Measurements from ENCODE around the gene DRD3. TPM values are rescaled to one million over a fixed set of nuclear protein-coding genes. Genes with fewer than 3 reads are reported as not detected.

Gene DRD3
- total RNA-seq, 1 experiment from 2014 or later = not detected

- no peaks in the 10 kb centered on the region; the same call in 1 of the 2 replicates for H3K27me3 ChIP-seq
- DNase-seq = no peak
- H3K4me3 ChIP-seq = no peak overlapping the region
- H3K36me3 ChIP-seq = no peaks in the 10 kb centered on the region
- no peaks in the 10 kb centered on the region for H3K9me3 ChIP-seq
These were observed 68.4 kb downstream of the DRD3 start for GRCh38 chr3:114110439-114110838.

GRCh38 chr3:114108137-114108536 lies 70.7 kb downstream of the DRD3 start:
- Histone ChIP-seq H3K36me3 (no peaks in the 10 kb centered on the region), H3K4me3 (no peak overlapping the region), H3K9me3 (no peaks in the 10 kb centered on the region), H3K27me3 (no peaks in the 10 kb centered on the region; the same call in 1 of the 2 replicates)
- no peak for DNase-seq

DNA sequence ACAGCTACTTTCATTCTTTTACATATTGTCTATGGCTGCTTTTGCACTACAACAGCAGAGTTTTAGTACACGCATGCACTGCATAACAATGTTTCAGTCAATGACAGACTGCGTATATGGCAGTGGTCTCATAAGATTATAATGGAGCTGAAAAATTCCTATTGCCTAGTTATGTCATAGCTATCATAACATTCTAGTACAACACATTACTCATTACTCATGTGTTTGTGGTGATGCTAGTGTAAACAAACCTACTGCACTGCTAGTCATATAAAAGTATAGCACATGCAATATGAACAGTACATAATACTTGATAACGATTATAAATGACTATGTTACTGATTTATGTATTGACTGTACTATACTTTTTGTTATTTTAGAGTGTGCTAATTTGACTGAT lies 74.4 kb downstream of the DRD3 start:
- Histone ChIP-seq H3K36me3 (no peaks in the 10 kb centered on the region), H3K27me3 (no peaks in the 10 kb centered on the region; the same call in 1 of the 2 replicates), H3K9me3 (no peaks in the 10 kb centered on the region), H3K4me3 (no peak overlapping the region)
- no peak for DNase-seq

GRCh38 chr3:114103858-114104257 lies 75.0 kb downstream of the DRD3 start:
- H3K4me3 ChIP-seq = no peak overlapping the region
- H3K36me3 ChIP-seq = no peaks in the 10 kb centered on the region
- H3K9me3 ChIP-seq = no peaks in the 10 kb centered on the region
- no peaks in the 10 kb centered on the region; the same call in 1 of the 2 replicates for H3K27me3 ChIP-seq
- DNase-seq = no peak

DNA sequence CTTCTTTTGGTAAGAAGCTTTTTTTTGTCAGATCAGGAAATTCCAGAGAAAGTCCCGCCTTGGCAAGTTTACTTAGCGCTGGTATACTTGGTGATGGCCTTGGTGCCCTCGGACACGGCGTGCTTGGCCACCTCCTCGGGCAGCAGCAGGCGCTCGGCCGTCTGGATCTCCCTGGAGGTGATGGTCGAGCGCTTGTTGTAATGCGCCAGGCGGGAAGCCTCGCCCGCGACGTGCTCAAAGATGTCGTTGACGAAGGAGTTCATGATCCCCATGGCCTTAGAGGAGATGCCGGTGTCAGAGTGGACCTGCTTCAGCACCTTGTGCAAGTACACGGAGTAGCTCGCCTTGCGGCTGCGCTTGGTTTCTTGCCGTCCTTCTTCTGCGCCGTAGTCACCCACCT lies 75.7 kb downstream of the DRD3 start:
- DNase-seq = no peak
- Histone ChIP-seq H3K4me3 (no peak overlapping the region), H3K27me3 (no peaks in the 10 kb centered on the region), H3K9me3 (no peaks in the 10 kb centered on the region), H3K36me3 (no peaks in the 10 kb centered on the region)

DNA sequence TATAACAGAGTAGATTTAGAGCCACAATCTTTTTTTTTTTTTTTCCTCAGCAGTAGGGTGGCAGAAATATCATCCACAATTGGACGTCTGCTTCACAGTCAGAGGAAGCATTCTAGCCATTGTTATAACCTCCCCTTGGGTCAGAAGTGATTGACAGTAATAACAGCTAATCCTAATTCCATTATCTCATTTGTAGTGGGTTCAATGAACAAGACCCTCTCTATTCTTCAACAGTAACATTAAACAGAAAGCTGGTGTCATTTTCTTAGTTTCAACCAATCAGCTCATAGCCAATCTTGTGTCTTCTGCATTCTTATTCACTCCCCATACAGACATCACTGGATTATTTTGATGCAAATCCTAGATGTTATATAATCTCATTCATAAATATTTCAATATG lies 77.8 kb downstream of the DRD3 start:
- Histone ChIP-seq H3K27me3 (no peaks in the 10 kb centered on the region), H3K9me3 (no peaks in the 10 kb centered on the region), H3K4me3 (no peak overlapping the region), H3K36me3 (no peaks in the 10 kb centered on the region)
- DNase-seq = no peak

DNA sequence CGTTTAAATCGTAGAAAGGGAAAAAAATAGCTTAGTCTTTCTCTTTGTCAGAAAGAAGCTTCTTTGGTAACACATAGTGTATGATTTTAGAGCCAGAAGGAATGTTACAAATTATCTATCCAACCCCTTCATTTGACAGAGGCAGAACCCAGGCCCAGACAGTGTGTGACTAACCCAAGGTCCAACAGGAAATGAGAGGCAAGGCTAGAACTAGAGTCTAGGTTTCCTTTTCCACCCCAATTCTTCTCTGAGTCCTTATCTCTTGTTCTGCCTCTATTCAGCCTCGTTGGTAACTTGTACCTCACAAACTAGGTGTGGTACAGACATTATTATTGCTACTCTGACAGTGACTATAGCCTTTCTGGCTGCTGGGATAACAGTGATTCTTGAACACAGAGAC lies 83.1 kb downstream of the DRD3 start:
- no peak overlapping the region for H3K4me3 ChIP-seq
- H3K36me3 ChIP-seq = no peaks in the 10 kb centered on the region
- no peak for DNase-seq
- no peaks in the 10 kb centered on the region for H3K27me3 ChIP-seq
- no peaks in the 10 kb centered on the region for H3K9me3 ChIP-seq

- Histone ChIP-seq H3K27me3 (no peaks in the 10 kb centered on the region), H3K9me3 (no peaks in the 10 kb centered on the region), H3K4me3 (no peak overlapping the region), H3K36me3 (no peaks in the 10 kb centered on the region)
- peak; percentile 63 for DNase-seq
These were observed 85.3 kb downstream of the DRD3 start for GRCh38 chr3:114093596-114093995.

DNA sequence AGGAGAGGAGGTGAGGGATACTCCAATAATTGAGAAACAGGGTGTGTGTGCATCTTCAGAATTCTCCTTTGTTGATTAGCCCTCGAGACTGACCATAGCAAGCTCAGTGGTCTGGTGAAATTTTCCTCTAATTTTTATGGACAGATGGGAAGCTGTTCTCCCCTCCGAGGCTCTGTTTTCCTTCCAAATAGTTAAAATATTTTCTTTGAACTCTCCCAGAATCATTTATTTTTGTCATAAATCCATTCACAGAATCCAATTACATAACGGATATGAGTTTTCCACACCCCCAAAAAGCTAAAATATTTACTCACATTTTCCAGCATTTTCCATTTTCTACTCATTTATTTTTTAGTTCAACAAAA lies 85.9 kb downstream of the DRD3 start:
- no peak overlapping the region for H3K4me3 ChIP-seq
- no peaks in the 10 kb centered on the region for H3K9me3 ChIP-seq
- no peak for DNase-seq
- H3K36me3 ChIP-seq = peaks cover under 1% of the 10 kb centered on the region; the same call in 1 of the 2 replicates
- H3K27me3 ChIP-seq = no peaks in the 10 kb centered on the region

GRCh38 chr3:114092151-114093015 lies 86.5 kb downstream of the DRD3 start:
- Histone ChIP-seq H3K27me3 (no peaks in the 10 kb centered on the region), H3K4me3 (no peak overlapping the region), H3K9me3 (no peaks in the 10 kb centered on the region), H3K36me3 (peaks cover 6% of the 10 kb centered on the region)
- DNase-seq = no peak

DNA sequence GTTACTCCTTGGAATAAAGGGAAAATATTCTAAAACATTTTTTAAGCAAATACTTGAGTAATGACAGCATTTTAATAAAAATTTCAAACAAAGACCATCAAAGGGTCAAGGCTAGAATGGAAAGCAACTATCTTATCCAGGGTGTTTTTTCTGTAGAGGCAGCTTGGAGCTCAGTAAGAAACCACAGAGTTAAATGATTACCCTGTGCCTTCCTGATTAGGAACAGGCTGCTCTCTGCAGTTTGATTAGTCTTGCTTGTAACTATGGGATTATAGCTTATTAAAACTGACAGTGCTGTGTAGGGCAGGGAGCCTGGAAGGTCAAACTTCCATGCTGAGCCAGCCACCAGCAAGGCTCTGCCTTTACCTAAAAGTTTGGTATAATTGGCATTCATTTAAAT lies 89.2 kb downstream of the DRD3 start:
- H3K4me3 ChIP-seq = no peak overlapping the region
- peaks cover 33% of the 10 kb centered on the region for H3K36me3 ChIP-seq
- H3K27me3 ChIP-seq = no peaks in the 10 kb centered on the region
- H3K9me3 ChIP-seq = no peaks in the 10 kb centered on the region
- DNase-seq = no peak

DNA sequence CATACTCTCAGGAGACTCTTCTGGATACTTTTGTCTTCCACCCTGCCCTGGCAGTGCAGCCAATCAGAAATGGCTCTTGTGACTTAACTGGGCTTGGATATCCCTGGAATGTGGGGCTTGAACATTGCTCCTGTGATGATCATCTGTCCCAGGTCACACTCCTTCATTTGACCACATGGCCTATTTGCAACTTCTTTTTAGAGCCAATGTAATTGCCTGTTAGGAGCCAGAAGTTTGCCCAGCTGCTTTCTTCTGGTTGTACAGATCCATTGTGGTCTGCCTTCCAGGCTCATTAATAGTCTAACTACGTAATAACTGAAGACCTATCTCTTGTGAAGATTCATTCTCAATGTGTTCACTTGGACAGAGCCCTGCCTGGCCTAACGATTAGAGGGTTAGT lies 92.5 kb downstream of the DRD3 start:
- Histone ChIP-seq H3K9me3 (no peaks in the 10 kb centered on the region), H3K36me3 (peaks cover 65% of the 10 kb centered on the region), H3K4me3 (no peak overlapping the region), H3K27me3 (no peaks in the 10 kb centered on the region)
- no peak for DNase-seq

- DNase-seq = no peak
- Histone ChIP-seq H3K4me3 (no peak overlapping the region), H3K27me3 (no peaks in the 10 kb centered on the region), H3K9me3 (no peaks in the 10 kb centered on the region), H3K36me3 (peaks cover 96% of the 10 kb centered on the region)
These were observed 95.7 kb downstream of the DRD3 start for GRCh38 chr3:114083112-114083511.

DNA sequence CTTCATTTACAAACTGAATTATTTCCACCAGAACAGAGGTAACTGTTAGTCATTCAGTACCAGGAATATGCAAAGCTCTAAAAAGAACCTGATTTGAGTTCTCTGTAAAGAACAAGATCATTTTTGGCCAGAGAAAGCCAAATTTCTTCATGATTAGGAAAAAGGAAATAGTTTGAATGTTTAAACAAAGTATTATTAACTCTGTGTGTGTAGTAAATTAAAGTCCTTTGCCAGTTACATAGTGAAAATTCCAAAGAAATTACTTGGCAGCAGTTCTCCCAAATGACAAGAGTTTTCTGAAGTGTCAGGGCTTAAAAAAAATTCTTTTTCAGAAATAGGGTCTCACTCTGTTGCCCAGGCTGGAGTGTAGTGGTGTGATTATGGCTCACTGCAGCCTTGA lies 97.8 kb downstream of the DRD3 start:
- no peak for DNase-seq
- Histone ChIP-seq H3K36me3 (peaks cover 93% of the 10 kb centered on the region), H3K4me3 (no peak overlapping the region), H3K27me3 (no peaks in the 10 kb centered on the region), H3K9me3 (no peaks in the 10 kb centered on the region)

DNA sequence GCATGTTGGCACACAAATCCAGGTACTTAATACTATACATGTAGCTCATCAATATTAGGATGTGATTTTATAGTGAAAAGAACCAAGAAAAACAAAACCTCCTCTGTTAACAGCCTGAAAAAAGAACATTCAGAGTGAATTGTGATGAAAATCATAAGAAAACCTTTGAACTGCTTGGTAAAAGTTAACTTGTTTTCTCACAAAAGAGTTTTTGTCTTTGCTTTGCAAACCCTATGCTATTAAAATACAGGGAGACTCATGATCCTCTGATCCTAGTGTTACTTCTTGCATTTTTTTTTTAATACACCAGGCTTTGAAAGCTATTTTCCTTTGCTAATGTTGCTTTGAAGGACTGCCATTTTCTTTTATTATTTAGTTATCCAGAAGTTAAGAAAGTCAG lies 98.7 kb downstream of the DRD3 start:
- H3K27me3 ChIP-seq = no peaks in the 10 kb centered on the region
- H3K36me3 ChIP-seq = peaks cover 90% of the 10 kb centered on the region
- no peak for DNase-seq
- no peaks in the 10 kb centered on the region for H3K9me3 ChIP-seq
- no peak overlapping the region for H3K4me3 ChIP-seq

- no peak for DNase-seq
- Histone ChIP-seq H3K9me3 (no peaks in the 10 kb centered on the region), H3K36me3 (peaks cover 90% of the 10 kb centered on the region), H3K27me3 (no peaks in the 10 kb centered on the region), H3K4me3 (no peak overlapping the region)
These were observed 99.1 kb downstream of the DRD3 start for GRCh38 chr3:114079761-114080160.

- H3K36me3 ChIP-seq = peaks cover 91% of the 10 kb centered on the region
- no peaks in the 10 kb centered on the region for H3K9me3 ChIP-seq
- no peak for DNase-seq
- no peaks in the 10 kb centered on the region for H3K27me3 ChIP-seq
- H3K4me3 ChIP-seq = no peak overlapping the region
These were observed 100.7 kb downstream of the DRD3 start for GRCh38 chr3:114078126-114078525.

All from MG63 (cell line).